Activated T-cell treated with anti-CD3 and anti-CD28 coated beads, Interleukin-2, amount 50 U/mL, for 72 hours (primary cell): ENCODE data around the gene DLGAP1. TPM values are rescaled to one million over a fixed set of nuclear protein-coding genes. Genes with fewer than 3 reads are reported as not detected.

Experiments used
- ATAC-seq, 2 donors: fragments of 150-1000 bp; cut with Tn5 transposase; replicated peaks in 1 of 2; 2 replicates each; pipeline ENCODE4 v1.10.0; 2021; ENCODE audit warnings: moderate library complexity in 2 of 2, mild to moderate bottlenecking in 1 of 2
- DNase-seq, 2 donors: peaks; one replicate each; pipeline ENCODE4 v3.0.0; 2021 to 2022; ENCODE audit warnings: mixed read lengths in 1 of 2
- H3K27ac Mint-ChIP-seq: one replicate; pipeline ENCODE4 v1.8.0; 2022; ENCODE audit warnings: mild to moderate bottlenecking, moderate library complexity, mixed read lengths
- H3K27me3 Mint-ChIP-seq: one replicate; pipeline ENCODE4 v1.8.0; 2022; ENCODE audit warnings: low read depth, mixed read lengths
- H3K36me3 Mint-ChIP-seq, 2 donors: one replicate each; pipeline ENCODE4 v1.8.0; 2022; ENCODE audit warnings: mixed read lengths in 2 of 2, mild to moderate bottlenecking in 1 of 2; ENCODE audit not compliant: insufficient read depth in 2 of 2
- H3K4me1 Mint-ChIP-seq: one replicate; pipeline ENCODE4 v1.8.0; 2022; ENCODE audit warnings: low read depth, mixed read lengths
- H3K4me3 Mint-ChIP-seq, 2 donors: one replicate each; pipeline ENCODE4 v1.8.0; 2022; ENCODE audit warnings: mild to moderate bottlenecking in 2 of 2, mixed read lengths in 2 of 2, moderate library complexity in 2 of 2
- H3K9me3 Mint-ChIP-seq, 2 donors: one replicate each; pipeline ENCODE4 v1.8.0; 2022; ENCODE audit warnings: mixed read lengths in 2 of 2
- total RNA-seq, 2 donors: library from RNA; stranded (reverse); gene quantifications; one replicate each; pipeline ENCODE4 v1.2.3, GENCODE V29; 2022

Gene DLGAP1
- total RNA-seq, 2 donors from 2014 or later, result 0.17 to 0.51 TPM

DNA sequence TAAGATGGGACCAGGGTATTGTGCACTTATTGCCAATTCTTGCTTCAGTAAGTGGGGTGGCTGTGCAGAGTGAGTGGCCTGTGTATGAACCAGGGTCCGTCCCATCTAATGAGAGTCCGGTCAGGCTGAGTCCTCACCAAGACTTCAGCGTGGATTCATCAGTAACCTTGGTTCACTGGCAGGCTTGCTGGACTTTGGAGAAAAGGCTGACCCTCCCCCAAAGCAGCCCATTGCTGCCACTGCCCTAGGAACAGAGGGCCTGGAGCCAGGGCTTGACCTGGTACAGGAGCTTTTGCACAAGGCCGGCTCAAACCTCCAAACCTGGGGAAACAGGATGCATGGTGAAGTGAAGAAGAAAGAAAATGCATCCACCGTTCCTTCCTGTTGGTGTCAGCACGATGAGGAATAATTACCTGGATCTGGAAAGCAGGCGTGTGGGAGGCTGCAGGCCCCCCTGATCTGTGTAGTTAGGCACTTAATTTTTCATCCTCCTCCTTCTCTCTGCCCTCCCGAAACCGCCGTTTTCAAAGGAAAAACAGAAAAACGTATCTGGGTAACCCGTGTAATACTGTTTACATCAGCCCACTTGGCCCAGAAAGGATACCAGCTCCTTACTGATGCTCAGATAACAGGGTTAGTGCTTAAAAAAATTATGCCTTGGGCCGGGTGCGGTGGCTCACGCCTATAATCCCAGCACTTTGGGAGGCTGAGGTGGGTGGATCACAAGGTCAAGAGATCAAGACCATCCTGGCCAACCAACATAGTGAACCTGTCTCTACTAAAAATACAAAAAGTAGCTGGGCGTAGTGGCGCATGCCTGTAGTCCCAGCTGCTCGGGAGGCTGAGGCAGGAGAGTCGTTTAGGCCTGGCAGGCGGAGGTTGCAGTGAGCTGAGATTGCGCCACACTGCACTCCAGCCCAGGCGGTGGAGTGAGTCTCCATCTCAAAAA lies 857.4 kb downstream of the DLGAP1 start:
- peaks cover 59% of the 10 kb centered on the region for H3K4me1 Mint-ChIP-seq
- ATAC-seq, result no peak
- no peak for DNase-seq
- no peaks in the 10 kb centered on the region for H3K9me3 Mint-ChIP-seq
- peak overlapping the region; percentile 94 for H3K27ac Mint-ChIP-seq
- H3K27me3 Mint-ChIP-seq, result no peaks in the 10 kb centered on the region
- peaks cover 11 to 16% of the 10 kb centered on the region in 2 donors for H3K36me3 Mint-ChIP-seq
- peak overlapping the region; percentile 93 to 100 for H3K4me3 Mint-ChIP-seq

DNA sequence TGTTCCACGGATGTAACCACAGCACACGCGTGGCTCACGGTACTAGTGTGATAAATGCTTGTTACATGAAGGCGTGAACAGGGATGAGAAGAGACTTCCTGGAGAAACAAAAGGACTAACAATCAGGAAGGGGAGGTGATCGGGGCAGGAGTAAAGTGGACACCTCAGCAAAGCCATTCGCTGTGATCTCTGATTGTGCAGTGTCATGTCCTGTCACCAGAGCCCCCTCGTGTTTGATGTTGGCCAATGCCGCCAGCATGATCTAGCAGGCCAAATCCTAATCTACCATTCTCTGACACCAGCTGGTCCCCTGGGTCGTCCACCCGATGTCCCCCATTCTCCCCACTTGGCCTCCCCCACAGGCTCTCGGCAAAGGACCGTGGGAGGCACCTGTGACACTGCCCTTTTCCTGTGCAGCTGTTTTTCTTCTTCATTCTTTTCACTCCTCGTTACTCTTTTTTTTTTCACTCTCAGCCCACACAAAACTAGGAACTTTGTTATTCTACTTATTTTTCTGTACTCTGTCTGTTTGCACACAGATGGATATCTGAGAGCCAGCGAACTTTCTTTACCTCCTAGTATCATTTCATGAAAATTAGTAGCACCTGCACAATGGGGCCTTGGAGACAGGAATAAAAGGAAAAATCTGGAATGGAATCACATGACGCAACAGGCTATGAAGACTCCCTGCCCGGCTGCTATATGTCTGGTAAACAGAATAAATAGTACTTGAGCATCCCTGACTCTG lies 858.3 kb downstream of the DLGAP1 start:
- Mint-ChIP-seq H3K4me3 (peak overlapping the region; percentile 93 to 100), H3K27me3 (no peaks in the 10 kb centered on the region), H3K36me3 (peaks cover 11 to 16% of the 10 kb centered on the region in 2 donors), H3K9me3 (peaks cover 0 to 1% of the 10 kb centered on the region in 2 donors), H3K4me1 (peaks cover 68% of the 10 kb centered on the region), H3K27ac (peak overlapping the region; percentile 94)
- peak; percentile 57 to 69 for DNase-seq
- peak in 1 of 2 donors; percentile 10 for ATAC-seq

DNA sequence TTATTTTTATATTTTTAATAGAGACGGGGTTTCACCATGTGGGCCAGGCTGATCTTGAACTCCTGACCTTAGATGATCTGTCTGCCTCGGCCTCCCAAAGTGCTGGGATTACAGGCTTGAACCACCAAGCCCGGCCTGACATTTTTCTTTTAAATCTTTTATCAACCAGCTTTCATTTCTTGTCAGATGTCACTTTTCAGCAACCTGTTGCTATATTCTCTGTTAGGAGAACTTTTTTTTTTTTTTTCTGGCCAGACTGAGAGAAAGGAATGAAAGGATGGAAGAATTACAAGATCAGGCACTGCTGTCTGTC lies 858.8 kb downstream of the DLGAP1 start:
- DNase-seq (no peak), ATAC-seq (no peak)
- H3K4me1 Mint-ChIP-seq, result peaks cover 72% of the 10 kb centered on the region
- peak overlapping the region; percentile 93 to 100 for H3K4me3 Mint-ChIP-seq
- H3K9me3 Mint-ChIP-seq, result peaks cover 0 to 2% of the 10 kb centered on the region in 2 donors
- peak overlapping the region; percentile 94 for H3K27ac Mint-ChIP-seq
- H3K27me3 Mint-ChIP-seq, result no peaks in the 10 kb centered on the region
- H3K36me3 Mint-ChIP-seq, result peaks cover 11 to 16% of the 10 kb centered on the region in 2 donors

DNA sequence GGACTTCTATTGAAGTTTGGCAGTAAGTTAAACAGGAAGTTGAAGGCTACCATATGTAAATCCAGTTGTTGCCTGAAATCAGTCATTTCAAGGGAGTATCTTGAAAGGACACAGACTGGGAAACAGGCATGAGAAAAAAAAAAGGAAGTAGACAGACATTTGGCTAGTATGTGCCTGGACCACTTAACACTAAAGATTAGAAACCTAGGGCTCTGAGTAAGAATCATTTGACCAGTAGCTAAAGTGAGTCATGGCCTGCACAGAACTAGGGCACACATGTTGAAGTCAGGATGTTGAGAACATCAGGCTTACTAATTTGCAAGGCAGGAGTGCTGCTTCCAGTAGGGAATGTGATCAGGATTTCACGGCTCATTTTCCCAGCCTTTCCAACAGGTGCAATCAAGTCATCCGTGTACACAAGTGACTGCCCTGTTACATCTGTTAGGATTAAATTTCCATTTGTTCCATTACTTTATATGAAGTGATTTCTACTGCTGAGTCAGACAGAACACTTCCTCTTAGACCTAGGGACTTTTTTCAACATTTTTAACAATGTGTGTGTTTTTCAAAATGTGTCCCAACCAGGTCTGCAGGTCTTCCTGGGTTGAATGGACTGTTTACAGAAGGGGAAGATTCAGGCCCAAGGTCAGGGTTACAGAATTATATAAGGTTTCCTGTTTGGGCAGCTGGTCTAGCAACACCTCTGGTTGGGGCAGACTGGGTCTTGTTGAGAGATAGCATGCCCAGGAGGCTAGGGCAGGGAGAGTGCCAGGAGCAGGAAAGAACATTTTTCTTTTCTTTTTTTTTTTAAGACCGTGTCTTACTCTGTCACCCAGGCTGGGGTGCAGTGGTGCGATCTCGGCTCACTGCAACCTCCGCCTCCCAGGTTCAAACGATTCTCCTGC lies 859.5 kb downstream of the DLGAP1 start:
- DNase-seq, result peak; percentile 51 to 54
- peak; percentile 62 to 73 for ATAC-seq
- peak overlapping the region; percentile 94 for H3K27ac Mint-ChIP-seq
- H3K4me1 Mint-ChIP-seq, result peaks cover 72% of the 10 kb centered on the region
- H3K27me3 Mint-ChIP-seq, result no peaks in the 10 kb centered on the region
- H3K4me3 Mint-ChIP-seq, result peak overlapping the region; percentile 93 to 100
- peaks cover 0 to 2% of the 10 kb centered on the region in 2 donors for H3K9me3 Mint-ChIP-seq
- H3K36me3 Mint-ChIP-seq, result peaks cover 11 to 16% of the 10 kb centered on the region in 2 donors

DNA sequence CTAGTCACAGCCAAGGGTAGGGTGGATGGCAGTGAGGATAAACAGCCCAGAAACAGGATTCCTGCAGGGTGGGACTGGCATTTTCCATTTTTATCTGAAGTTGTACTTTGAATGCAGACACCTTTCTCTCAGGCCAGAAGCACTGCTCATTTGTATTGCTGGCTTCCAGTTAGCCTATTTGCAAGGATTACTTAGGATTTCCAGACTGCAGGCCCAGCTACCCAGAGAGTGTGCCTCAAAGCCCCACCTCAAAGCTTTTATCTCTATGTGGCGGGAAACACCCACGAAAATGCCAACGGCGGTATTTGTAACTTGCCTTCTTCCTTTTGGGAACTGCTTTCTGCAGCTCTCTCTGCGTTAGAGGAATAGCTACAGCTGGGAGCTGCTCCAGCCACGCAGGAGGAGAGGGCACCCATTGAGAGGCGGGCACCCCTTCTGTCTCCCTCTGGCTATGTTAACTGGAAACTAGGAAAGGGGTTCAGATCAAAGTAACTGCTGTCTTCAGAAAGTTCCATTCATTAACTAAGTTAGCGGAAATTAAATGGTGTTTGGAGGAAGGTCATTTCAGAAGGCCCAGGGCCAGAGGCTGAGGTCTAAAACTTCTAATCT lies 860.2 kb downstream of the DLGAP1 start:
- peaks cover 0 to 2% of the 10 kb centered on the region in 2 donors for H3K9me3 Mint-ChIP-seq
- ATAC-seq, result peak in 1 of 2 donors; percentile 10
- DNase-seq, result peak; percentile 35 to 46
- peaks cover 8 to 16% of the 10 kb centered on the region in 2 donors for H3K36me3 Mint-ChIP-seq
- no peaks in the 10 kb centered on the region for H3K27me3 Mint-ChIP-seq
- peak overlapping the region; percentile 94 for H3K27ac Mint-ChIP-seq
- H3K4me3 Mint-ChIP-seq, result peak overlapping the region; percentile 93 to 100
- peaks cover 72% of the 10 kb centered on the region for H3K4me1 Mint-ChIP-seq

DNA sequence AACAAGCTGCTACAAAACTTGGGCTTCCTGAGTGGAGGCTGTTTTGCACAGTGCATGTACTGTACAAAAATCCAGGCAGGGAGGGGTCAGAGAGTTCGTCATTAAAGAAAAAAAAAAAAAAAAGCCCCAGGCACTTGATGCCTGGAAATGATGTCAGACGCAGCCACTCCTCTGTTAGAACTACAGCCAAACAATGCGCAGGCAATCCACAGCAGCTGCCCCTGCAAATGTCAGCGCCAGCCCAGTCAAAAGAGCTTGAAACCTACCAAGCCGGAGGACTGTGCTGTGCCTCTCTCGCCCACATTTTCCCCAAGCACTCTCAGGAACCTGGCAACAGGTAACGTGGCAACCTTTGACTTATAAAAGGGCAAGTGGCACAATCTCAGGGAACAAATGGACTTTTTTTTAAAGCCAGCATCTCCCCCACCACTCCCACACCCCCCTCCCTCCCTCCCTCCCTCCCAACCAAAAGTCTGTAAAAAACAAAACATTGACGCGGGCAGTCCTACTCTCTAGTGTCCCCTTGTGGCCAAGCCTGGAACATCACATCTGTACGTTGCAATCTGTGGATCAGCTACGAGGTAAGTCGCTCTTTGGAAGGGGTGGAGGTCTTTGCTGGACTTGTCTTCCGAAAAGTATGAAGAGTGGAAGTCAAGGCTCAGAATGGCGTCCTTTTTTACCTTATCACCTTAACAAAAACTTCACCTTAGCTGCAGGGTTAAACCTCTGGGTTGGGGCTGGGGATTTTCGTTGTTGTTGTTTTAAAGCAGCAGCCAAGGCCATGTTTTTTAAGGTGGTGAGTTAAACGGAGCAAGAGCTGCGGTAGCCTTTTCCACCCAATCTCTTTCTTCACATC lies 861.0 kb downstream of the DLGAP1 start:
- DNase-seq, result peak; percentile 88 to 93

DNA sequence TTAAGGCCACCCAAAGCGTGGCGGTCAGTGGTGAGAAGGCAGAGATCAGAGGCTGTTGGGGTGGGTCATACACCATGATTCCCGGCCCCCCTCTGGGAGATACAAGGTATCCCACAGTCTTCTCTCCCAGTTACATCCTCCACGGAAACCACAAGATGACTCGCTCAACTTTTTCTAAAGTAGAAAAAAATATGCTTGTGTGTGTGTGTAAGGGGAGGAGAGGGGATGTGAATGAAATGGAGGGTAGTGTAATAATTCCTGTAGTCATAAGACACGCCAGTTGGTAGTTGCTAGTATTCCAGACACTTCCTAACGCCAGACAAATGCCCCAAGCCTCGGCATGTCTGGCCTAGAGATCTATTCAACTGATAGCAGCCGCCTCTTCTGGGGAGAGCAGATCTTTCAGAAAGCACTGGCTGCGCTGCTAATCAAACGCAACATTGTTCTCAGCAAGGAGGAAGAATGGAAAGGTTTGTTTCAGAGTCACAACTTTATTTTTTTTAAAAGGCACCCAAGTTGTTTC lies 861.7 kb downstream of the DLGAP1 start:
- DNase-seq, result no peak
- peak overlapping the region; percentile 93 to 100 for H3K4me3 Mint-ChIP-seq
- peak; percentile 0 to 3 for ATAC-seq
- H3K27ac Mint-ChIP-seq, result peak overlapping the region; percentile 94
- peaks cover 8 to 16% of the 10 kb centered on the region in 2 donors for H3K36me3 Mint-ChIP-seq
- H3K27me3 Mint-ChIP-seq, result no peaks in the 10 kb centered on the region
- peaks cover 0 to 2% of the 10 kb centered on the region in 2 donors for H3K9me3 Mint-ChIP-seq
- H3K4me1 Mint-ChIP-seq, result peaks cover 58% of the 10 kb centered on the region

More for the DNA sequence above, 861.0 kb downstream of the DLGAP1 start:
- peaks cover 8 to 16% of the 10 kb centered on the region in 2 donors for H3K36me3 Mint-ChIP-seq
- H3K4me1 Mint-ChIP-seq, result peaks cover 64% of the 10 kb centered on the region
- H3K27ac Mint-ChIP-seq, result peak overlapping the region; percentile 94
- H3K9me3 Mint-ChIP-seq, result peaks cover 0 to 2% of the 10 kb centered on the region in 2 donors
- peak overlapping the region; percentile 93 to 100 for H3K4me3 Mint-ChIP-seq
- ATAC-seq, result peak; percentile 82 to 88
- no peaks in the 10 kb centered on the region for H3K27me3 Mint-ChIP-seq

DNA sequence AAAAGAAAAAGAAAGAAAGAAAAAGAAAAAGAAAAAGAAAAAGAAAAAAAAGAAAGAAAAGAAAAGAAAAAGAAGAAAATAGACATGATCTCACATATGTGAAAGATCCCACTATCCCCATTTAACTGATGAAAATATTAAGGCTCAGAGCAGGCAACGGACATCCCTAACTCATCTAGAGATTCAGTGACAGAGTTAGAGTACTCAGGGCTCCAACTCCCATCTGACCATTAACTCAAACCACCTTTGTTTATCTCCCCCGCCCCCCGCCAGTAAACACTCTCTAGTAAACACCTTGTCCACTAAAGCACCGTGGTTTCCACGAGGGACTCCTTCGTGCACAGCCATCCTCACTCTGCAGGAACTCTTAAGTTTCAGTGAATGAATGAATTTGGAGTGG lies 862.2 kb downstream of the DLGAP1 start:
- Mint-ChIP-seq H3K36me3 (peaks cover 8 to 16% of the 10 kb centered on the region in 2 donors), H3K4me3 (peak overlapping the region; percentile 93 to 100), H3K27ac (peak overlapping the region; percentile 94), H3K9me3 (peaks cover 0 to 2% of the 10 kb centered on the region in 2 donors), H3K4me1 (peaks cover 55% of the 10 kb centered on the region), H3K27me3 (no peaks in the 10 kb centered on the region)
- DNase-seq (no peak), ATAC-seq (no peak)

DNA sequence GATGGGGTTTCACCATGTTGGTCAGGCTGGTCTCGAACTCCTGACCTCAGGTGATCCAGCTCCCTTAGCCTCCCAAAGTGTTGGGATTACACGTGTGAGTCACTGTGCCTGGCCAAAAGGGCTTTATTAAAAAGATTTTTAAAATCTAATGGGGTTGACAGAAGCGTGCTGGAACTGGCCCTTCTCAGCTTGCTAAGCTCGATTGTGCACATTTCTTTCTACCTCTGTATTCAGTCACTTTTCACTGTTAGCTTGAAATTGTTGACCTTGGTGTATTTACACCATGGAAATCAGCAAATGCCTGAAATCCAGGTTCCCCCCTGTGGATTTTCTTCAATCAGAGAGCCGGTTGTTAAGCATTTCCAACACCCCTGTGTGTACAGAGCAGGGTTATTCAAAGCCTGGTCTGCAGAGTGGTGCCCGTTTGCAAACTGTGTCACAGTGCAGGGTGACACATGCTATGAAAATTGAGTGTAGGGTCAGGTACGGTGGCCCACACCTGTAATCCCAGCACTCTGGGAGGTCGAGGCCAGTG lies 864.9 kb downstream of the DLGAP1 start:
- Mint-ChIP-seq H3K9me3 (peaks cover 0 to 2% of the 10 kb centered on the region in 2 donors), H3K27me3 (no peaks in the 10 kb centered on the region), H3K27ac (no peak overlapping the region), H3K36me3 (peaks cover 0 to 6% of the 10 kb centered on the region in 2 donors), H3K4me1 (peaks cover 58% of the 10 kb centered on the region), H3K4me3 (no peak overlapping the region)
- no peak for ATAC-seq
- no peak for DNase-seq

DNA sequence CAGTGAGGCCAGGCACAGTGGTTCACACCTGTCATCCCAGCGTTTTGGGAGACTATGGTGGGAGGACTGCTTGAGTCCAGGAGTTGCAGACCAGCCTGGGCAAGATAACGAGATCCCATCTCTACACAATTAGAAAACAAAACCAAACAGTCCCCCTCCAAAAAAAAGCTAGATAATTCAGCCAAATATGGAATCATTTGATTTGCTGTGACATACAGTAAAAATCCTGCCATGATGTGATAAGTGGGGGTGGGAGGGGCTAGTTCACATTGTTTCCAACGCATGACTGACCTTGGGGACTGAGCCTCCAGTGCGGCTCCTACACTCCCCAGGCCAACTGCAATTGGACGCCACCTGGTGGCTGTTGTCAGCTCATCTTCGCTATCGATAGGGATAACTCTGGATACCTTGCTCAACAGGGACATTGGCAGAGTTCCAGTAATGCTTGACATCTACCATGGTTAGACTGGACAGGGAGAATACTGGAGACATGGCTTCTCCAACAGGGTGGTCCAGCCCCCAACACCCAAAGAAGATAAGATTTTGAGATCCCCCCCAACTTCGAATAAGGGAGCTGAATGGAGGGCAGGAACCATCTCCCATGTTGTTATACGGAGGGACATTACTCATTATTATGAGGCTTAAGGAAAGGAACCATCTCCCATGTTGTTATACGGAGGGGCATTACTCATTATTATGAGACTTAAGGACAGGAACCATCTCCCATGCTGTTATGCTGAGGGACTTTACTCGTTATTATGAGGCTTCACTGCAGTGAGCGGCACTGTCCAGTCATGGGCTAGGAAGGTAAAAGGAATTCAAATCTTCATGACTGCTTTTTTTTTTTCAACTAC lies 869.2 kb downstream of the DLGAP1 start:
- ATAC-seq (peak; percentile 57 to 69), DNase-seq (peak; percentile 71 to 75)
- H3K27me3 Mint-ChIP-seq, result no peaks in the 10 kb centered on the region
- peak overlapping the region; percentile 66 to 67 for H3K4me3 Mint-ChIP-seq
- peak overlapping the region; percentile 74 for H3K27ac Mint-ChIP-seq
- H3K9me3 Mint-ChIP-seq, result no peaks in the 10 kb centered on the region
- H3K4me1 Mint-ChIP-seq, result peaks cover 53% of the 10 kb centered on the region
- H3K36me3 Mint-ChIP-seq, result no peaks in the 10 kb centered on the region
